H9 (cell line): ENCODE measurements around the gene LYRM7. TPM values are rescaled to one million over a fixed set of nuclear protein-coding genes. Genes with fewer than 3 reads are reported as not detected.

Experiments
- DNase-seq: peaks from one replicate; pipeline ENCODE4 v3.0.0-alpha.2; 2017
- H2AFZ ChIP-seq: one replicate; pipeline ENCODE4 v1.6.1; 2013; ENCODE audit warnings: mild to moderate bottlenecking, low read length, control low read depth, moderate library complexity
- H2AK5ac ChIP-seq: 2 replicates; pipeline ENCODE4 v1.6.1; 2013; ENCODE audit warnings: low read length, control low read depth, mixed read lengths; ENCODE audit not compliant: insufficient read length
- H2BK120ac ChIP-seq: one replicate; pipeline ENCODE4 v1.6.1; 2013; ENCODE audit warnings: low read depth, mild to moderate bottlenecking, low read length, control low read depth, inconsistent platforms; ENCODE audit not compliant: poor library complexity, severe bottlenecking
- H2BK12ac ChIP-seq: 2 replicates; pipeline ENCODE4 v1.6.1; 2013; ENCODE audit warnings: low read length, control low read depth, mixed read lengths, low read depth; ENCODE audit not compliant: insufficient read length
- H2BK15ac ChIP-seq: 2 replicates; pipeline ENCODE4 v1.6.1; 2013; ENCODE audit warnings: low read depth, low read length, control low read depth
- H2BK20ac ChIP-seq: one replicate; pipeline ENCODE4 v1.6.1; 2013; ENCODE audit warnings: low read depth, mild to moderate bottlenecking, low read length, control low read depth, inconsistent platforms; ENCODE audit not compliant: poor library complexity, severe bottlenecking
- H2BK5ac ChIP-seq: 2 replicates; pipeline ENCODE4 v1.6.1; 2013; ENCODE audit warnings: low read length, control low read depth, mixed read lengths; ENCODE audit not compliant: insufficient read length
- H3K14ac ChIP-seq: 2 replicates; pipeline ENCODE4 v1.6.1; 2013; ENCODE audit warnings: low read length, control low read depth; ENCODE audit not compliant: insufficient read depth
- H3K18ac ChIP-seq: 2 replicates; pipeline ENCODE4 v1.6.1; 2013; ENCODE audit warnings: low read depth, mild to moderate bottlenecking, mixed read lengths, low read length, control low read depth; ENCODE audit not compliant: insufficient read length
- H3K23ac ChIP-seq: 2 replicates; pipeline ENCODE4 v1.6.1; 2013; ENCODE audit warnings: low read length, control low read depth, mixed read lengths, low read depth; ENCODE audit not compliant: insufficient read length
- H3K23me2 ChIP-seq: 2 replicates; pipeline ENCODE4 v1.6.1; 2013; ENCODE audit warnings: low read depth, mild to moderate bottlenecking, mixed read lengths, low read length, control low read depth; ENCODE audit not compliant: insufficient read length, poor library complexity, severe bottlenecking
- H3K27ac ChIP-seq: 2 replicates; pipeline ENCODE4 v1.5.1; 2013; ENCODE audit warnings: low read length, control low read depth, mixed read lengths, low read depth; ENCODE audit not compliant: insufficient read length
- H3K27me3 ChIP-seq: 2 replicates; pipeline ENCODE4 v1.6.1; 2013; ENCODE audit warnings: low read length, control low read depth, inconsistent platforms; ENCODE audit not compliant: insufficient read depth
- H3K4ac ChIP-seq: 2 replicates; pipeline ENCODE4 v1.6.1; 2013; ENCODE audit warnings: low read depth, mild to moderate bottlenecking, control low read depth, inconsistent platforms, low read length, moderate library complexity
- H3K4me1 ChIP-seq: 2 replicates; pipeline ENCODE4 v1.6.1; 2013; ENCODE audit warnings: low read length, control low read depth, inconsistent platforms; ENCODE audit not compliant: insufficient read depth
- H3K4me2 ChIP-seq: 2 replicates; pipeline ENCODE4 v1.6.1; 2013; ENCODE audit warnings: low read length, control low read depth, mixed read lengths; ENCODE audit not compliant: insufficient read length, insufficient read depth
- H3K56ac ChIP-seq: 2 replicates; pipeline ENCODE4 v1.6.1; 2013; ENCODE audit warnings: low read depth, mild to moderate bottlenecking, mixed read lengths, low read length, control low read depth; ENCODE audit not compliant: insufficient read length
- H3K79me1 ChIP-seq: 2 replicates; pipeline ENCODE4 v1.6.1; 2013; ENCODE audit warnings: low read depth, mild to moderate bottlenecking, moderate library complexity, low read length, control low read depth, inconsistent platforms; ENCODE audit not compliant: insufficient read depth, poor library complexity, severe bottlenecking
- H3K79me2 ChIP-seq: 2 replicates; pipeline ENCODE4 v1.6.1; 2013; ENCODE audit warnings: low read length, control low read depth, inconsistent platforms; ENCODE audit not compliant: insufficient read depth
- H3K9ac ChIP-seq: 2 replicates; pipeline ENCODE4 v1.6.1; 2013; ENCODE audit warnings: low read length, control low read depth, mixed read lengths; ENCODE audit not compliant: insufficient read length; ENCODE audit errors: extremely low read depth
- H3K9me3 ChIP-seq: one replicate; pipeline ENCODE4 v1.6.1; 2013; ENCODE audit warnings: low read depth, low read length, inconsistent platforms; ENCODE audit not compliant: control insufficient read depth
- H3T11ph ChIP-seq: one replicate; pipeline ENCODE4 v1.6.1; 2013; ENCODE audit warnings: mild to moderate bottlenecking, low read length, control low read depth, inconsistent platforms
- H4K20me1 ChIP-seq: one replicate; pipeline ENCODE4 v1.6.1; 2013; ENCODE audit not compliant: control insufficient read depth, insufficient read length, insufficient read depth
- H4K5ac ChIP-seq: 2 replicates; pipeline ENCODE4 v1.6.1; 2013; ENCODE audit warnings: low read depth, mild to moderate bottlenecking, mixed read lengths, low read length, control low read depth; ENCODE audit not compliant: insufficient read length
- H4K8ac ChIP-seq: replicated peaks from 2 replicates; pipeline ENCODE4 v1.6.1; 2013; ENCODE audit warnings: low read length, control low read depth, mixed read lengths, low read depth; ENCODE audit not compliant: insufficient read length
- H4K91ac ChIP-seq: 2 replicates; pipeline ENCODE4 v1.6.1; 2013; ENCODE audit warnings: low read depth, mild to moderate bottlenecking, moderate library complexity, mixed read lengths, low read length, control low read depth; ENCODE audit not compliant: insufficient read length
- H3K27ac Mint-ChIP-seq, 3 experiments: 2 replicates in 2 of 3; 3 replicates in 1 of 3; pipeline ENCODE4 v1.8.0; 2020 to 2021; ENCODE audit warnings: mixed read lengths in 3 of 3, mild to moderate bottlenecking in 1 of 3, moderate library complexity in 1 of 3
- H3K27me3 Mint-ChIP-seq: 2 replicates; pipeline ENCODE4 v1.8.0; 2021; ENCODE audit warnings: low read depth, mild to moderate bottlenecking, moderate library complexity, mixed read lengths
- H3K36me3 Mint-ChIP-seq, 3 experiments: 2 replicates in 2 of 3; 3 replicates in 1 of 3; pipeline ENCODE4 v1.8.0; 2020 to 2021; ENCODE audit warnings: low read depth in 3 of 3, mixed read lengths in 3 of 3; ENCODE audit not compliant: insufficient read depth in 1 of 3
- H3K4me1 Mint-ChIP-seq, 2 experiments: 2 replicates each; pipeline ENCODE4 v1.8.0; 2020; ENCODE audit warnings: mixed read lengths in 2 of 2
- H3K4me3 Mint-ChIP-seq, 2 experiments: 2 replicates in 1 of 2; 3 replicates in 1 of 2; pipeline ENCODE4 v1.8.0; 2020 to 2021; ENCODE audit warnings: mild to moderate bottlenecking in 2 of 2, mixed read lengths in 2 of 2, moderate library complexity in 1 of 2
- H3K9me3 Mint-ChIP-seq, 2 experiments: 2 replicates in 1 of 2; 3 replicates in 1 of 2; pipeline ENCODE4 v1.8.0; 2020; ENCODE audit warnings: mild to moderate bottlenecking in 2 of 2, mixed read lengths in 2 of 2, moderate library complexity in 1 of 2
- WGBS: extraction: QIAGEN DNeasy Blood & Tissue Kit; methylation state at CpG from one replicate; pipeline ENCODE4 v1.1.7; 2013; ENCODE audit warnings: missing lambda C conversion rate, low lambda C conversion rate, mixed read lengths; ENCODE audit not compliant: insufficient read length; ENCODE audit errors: extremely low coverage; 5-methylcytosine and 5-hydroxymethylcytosine counted together
- total RNA-seq: library from RNA; stranded (reverse); gene quantifications from 2 replicates; pipeline ENCODE4 v1.2.1, GENCODE V29; 2021
- TF ChIP-seq, protein P1 (sequence below): fragments of 200-600 bp; sonication (generic); conservative IDR thresholded peaks from 3 replicates; pipeline ENCODE4 v1.8.0; 2021; ENCODE audit warnings: antibody characterized with exemption, mild to moderate bottlenecking

The LYRM7 gene
- total RNA-seq, 1 experiment from 2014 or later = 7.0 TPM

DNA sequence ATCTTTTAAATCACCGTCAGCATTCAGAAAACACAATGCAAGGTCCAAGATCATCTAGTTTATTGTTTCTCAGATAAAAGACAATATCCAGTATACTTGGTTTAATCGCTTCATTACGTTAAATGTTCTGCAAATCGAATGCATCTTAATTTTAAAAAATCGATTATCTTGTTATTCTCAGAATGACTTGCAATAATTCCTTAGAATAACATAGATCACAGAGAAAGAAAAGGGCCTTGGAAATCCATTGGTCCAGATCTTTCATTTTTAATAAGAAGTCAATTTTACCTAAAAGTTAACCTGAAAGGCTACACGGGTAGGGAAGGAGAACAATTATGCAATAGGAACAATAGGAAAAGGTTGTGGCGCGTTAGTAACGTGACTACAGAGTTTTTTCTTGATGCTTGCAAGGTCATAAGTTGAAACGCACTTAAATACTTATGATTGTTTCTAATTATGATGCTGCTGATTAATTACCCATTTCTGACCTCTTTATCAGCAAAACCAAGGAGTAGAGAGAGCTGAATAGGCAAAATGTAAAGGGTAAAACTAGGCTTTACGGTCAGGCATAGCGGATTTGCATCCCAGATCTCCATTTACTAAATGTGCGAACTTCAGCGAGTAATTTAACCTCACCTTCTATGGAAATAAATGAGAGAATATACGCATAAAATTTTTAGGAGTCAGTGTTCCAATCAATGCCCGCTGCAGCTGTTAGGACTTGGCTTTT is 769 bp upstream of the LYRM7 start:
- Histone ChIP-seq H3K4ac (no peak overlapping the region), H2AFZ (no peak overlapping the region)

More for the DNA sequence above, 769 bp upstream of the LYRM7 start:
- Histone ChIP-seq H3K27ac (peak overlapping the region; percentile 42), H3K4me1 (no peaks in the 10 kb centered on the region), H2BK20ac (no peak overlapping the region), H3K56ac (peak overlapping the region; percentile 43), H4K8ac (no peak overlapping the region), H4K5ac (peak overlapping the region; percentile 34), H3K27me3 (no peaks in the 10 kb centered on the region), H3K14ac (peak overlapping the region; percentile 39; the same call in 1 of the 2 replicates), H3T11ph (no peak overlapping the region), H2BK12ac (no peak overlapping the region), H4K91ac (no peak overlapping the region), H3K9me3 (no peaks in the 10 kb centered on the region), H3K23me2 (peaks cover 7% of the 10 kb centered on the region), H3K4me2 (peak overlapping the region; percentile 90), H2AK5ac (no peak overlapping the region), H4K20me1 (no peaks in the 10 kb centered on the region), H3K9ac (peak overlapping the region; percentile 92), H3K23ac (no peak overlapping the region), H2BK120ac (no peak overlapping the region), H3K79me1 (no peaks in the 10 kb centered on the region), H3K18ac (peak overlapping the region; percentile 32), H2BK15ac (no peak overlapping the region), H3K79me2 (no peaks in the 10 kb centered on the region), H2BK5ac (no peak overlapping the region)
- WGBS = no CpG with 5 or more reads among the region's 16 CpGs
- no peak for DNase-seq
- peak overlapping the region; percentile 75 to 95 (median 93); a peak in 6 of 7 replicates for H3K27ac Mint-ChIP-seq
- TF ChIP-seq, protein P1, sequence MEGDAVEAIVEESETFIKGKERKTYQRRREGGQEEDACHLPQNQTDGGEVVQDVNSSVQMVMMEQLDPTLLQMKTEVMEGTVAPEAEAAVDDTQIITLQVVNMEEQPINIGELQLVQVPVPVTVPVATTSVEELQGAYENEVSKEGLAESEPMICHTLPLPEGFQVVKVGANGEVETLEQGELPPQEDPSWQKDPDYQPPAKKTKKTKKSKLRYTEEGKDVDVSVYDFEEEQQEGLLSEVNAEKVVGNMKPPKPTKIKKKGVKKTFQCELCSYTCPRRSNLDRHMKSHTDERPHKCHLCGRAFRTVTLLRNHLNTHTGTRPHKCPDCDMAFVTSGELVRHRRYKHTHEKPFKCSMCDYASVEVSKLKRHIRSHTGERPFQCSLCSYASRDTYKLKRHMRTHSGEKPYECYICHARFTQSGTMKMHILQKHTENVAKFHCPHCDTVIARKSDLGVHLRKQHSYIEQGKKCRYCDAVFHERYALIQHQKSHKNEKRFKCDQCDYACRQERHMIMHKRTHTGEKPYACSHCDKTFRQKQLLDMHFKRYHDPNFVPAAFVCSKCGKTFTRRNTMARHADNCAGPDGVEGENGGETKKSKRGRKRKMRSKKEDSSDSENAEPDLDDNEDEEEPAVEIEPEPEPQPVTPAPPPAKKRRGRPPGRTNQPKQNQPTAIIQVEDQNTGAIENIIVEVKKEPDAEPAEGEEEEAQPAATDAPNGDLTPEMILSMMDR = no peak
- no peaks in the 10 kb centered on the region for H3K36me3 Mint-ChIP-seq
- peaks cover 15 to 23% of the 10 kb centered on the region in 2 experiments for H3K4me1 Mint-ChIP-seq
- peaks cover under 1% of the 10 kb centered on the region; the same call in 1 of the 2 replicates for H3K27me3 Mint-ChIP-seq
- peak overlapping the region; percentile 96 to 99 for H3K4me3 Mint-ChIP-seq
- H3K9me3 Mint-ChIP-seq = no peaks in the 10 kb centered on the region
